Loucy (cell line): ENCODE results near the gene TACC2.

Experiments used
- EZH2phosphoT487 ChIP-seq: fragments of 200-600 bp; IDR thresholded peaks from 2 replicates; pipeline ENCODE4 v1.6.1; 2018; ENCODE audit warnings: antibody characterized with exemption, mild to moderate bottlenecking, moderate library complexity, borderline replicate concordance
- TF ChIP-seq, protein P1 (sequence below): fragments of 200-600 bp; sonication (generic); conservative IDR thresholded peaks from 2 replicates; pipeline ENCODE4 v1.5.1; 2014; ENCODE audit warnings: mild to moderate bottlenecking, antibody characterized with exemption, low read length

DNA sequence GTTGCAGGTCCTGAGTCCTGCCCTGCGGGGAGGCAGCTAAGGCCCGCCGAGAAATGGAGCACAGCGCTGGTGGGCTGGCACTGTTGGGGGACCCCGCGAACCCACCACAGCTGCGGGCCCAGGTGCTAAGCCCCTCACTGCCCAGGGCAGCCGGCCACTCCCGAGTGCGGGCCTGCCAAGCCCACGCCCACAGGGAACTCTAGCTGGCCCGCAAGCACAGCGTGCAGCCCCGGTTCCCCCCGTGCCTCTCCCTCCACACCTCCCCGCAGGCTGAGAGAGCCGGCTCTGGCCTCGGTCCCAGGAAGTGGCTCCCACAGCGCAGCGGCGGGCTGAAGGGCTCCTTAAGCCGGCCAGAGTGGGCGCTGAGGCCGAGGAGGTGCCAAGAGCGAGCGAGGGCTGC, 10.5 kb upstream of the TACC2 start:
- TF ChIP-seq, protein P1, sequence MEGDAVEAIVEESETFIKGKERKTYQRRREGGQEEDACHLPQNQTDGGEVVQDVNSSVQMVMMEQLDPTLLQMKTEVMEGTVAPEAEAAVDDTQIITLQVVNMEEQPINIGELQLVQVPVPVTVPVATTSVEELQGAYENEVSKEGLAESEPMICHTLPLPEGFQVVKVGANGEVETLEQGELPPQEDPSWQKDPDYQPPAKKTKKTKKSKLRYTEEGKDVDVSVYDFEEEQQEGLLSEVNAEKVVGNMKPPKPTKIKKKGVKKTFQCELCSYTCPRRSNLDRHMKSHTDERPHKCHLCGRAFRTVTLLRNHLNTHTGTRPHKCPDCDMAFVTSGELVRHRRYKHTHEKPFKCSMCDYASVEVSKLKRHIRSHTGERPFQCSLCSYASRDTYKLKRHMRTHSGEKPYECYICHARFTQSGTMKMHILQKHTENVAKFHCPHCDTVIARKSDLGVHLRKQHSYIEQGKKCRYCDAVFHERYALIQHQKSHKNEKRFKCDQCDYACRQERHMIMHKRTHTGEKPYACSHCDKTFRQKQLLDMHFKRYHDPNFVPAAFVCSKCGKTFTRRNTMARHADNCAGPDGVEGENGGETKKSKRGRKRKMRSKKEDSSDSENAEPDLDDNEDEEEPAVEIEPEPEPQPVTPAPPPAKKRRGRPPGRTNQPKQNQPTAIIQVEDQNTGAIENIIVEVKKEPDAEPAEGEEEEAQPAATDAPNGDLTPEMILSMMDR, result no peak
- TF ChIP-seq EZH2phosphoT487, result no peak
